ENCODE results near the gene SPATA9.

Gene SPATA9

GRCh38 chr5:95682891-95683290, at the start of gene SPATA9:
Gene SPATA9 (minus strand): TSS chr5:95682991. CDS start chr5:95682854, 137 bp downstream.
- no peak for TF ChIP-seq GATA2 (IDR thresholded peaks at IDR 0.05; ENCODE audit: low read depth, low read length)
- TF ChIP-seq GATA3 (IDR thresholded peaks at IDR 0.05; ENCODE audit: low read depth, low read length) = no peak

- TF ChIP-seq GATA3 (IDR thresholded peaks at IDR 0.05; ENCODE audit: low read depth, low read length) (no peak), GATA2 (IDR thresholded peaks at IDR 0.05; ENCODE audit: low read depth, low read length) (no peak)
Measured at GRCh38 chr5:95731571-95732554, 49.1 kb upstream of the SPATA9 start.

GRCh38 chr5:95730730-95731570, 48.2 kb upstream of the SPATA9 start, which contains the start of gene RHOBTB3:
Gene RHOBTB3 (plus strand): TSS chr5:95731336. CDS start chr5:95731683, 347 bp downstream.
- TF ChIP-seq GATA3 (IDR thresholded peaks at IDR 0.05; ENCODE audit: low read depth, low read length) = no peak
- peak; percentile 17; the same call in 1 of the 2 replicates for TF ChIP-seq GATA2 (IDR thresholded peaks at IDR 0.05; ENCODE audit: low read depth, low read length)

GRCh38 chr5:95730011-95730700, 47.4 kb upstream of the SPATA9 start:
- TF ChIP-seq GATA2 (IDR thresholded peaks at IDR 0.05; ENCODE audit: low read depth, low read length) = no peak
- TF ChIP-seq GATA3 (IDR thresholded peaks at IDR 0.05; ENCODE audit: low read depth, low read length) = no peak

GRCh38 chr5:95729115-95730010, 46.6 kb upstream of the SPATA9 start:
- TF ChIP-seq GATA2 (IDR thresholded peaks at IDR 0.05; ENCODE audit: low read depth, low read length) (no peak), GATA3 (IDR thresholded peaks at IDR 0.05; ENCODE audit: low read depth, low read length) (no peak)

- TF ChIP-seq GATA2 (IDR thresholded peaks at IDR 0.05; ENCODE audit: low read depth, low read length) (no peak), GATA3 (IDR thresholded peaks at IDR 0.05; ENCODE audit: low read depth, low read length) (no peak)
Measured at GRCh38 chr5:95728494-95729114, 45.8 kb upstream of the SPATA9 start.

- TF ChIP-seq GATA2 (IDR thresholded peaks at IDR 0.05; ENCODE audit: low read depth, low read length) (no peak), GATA3 (IDR thresholded peaks at IDR 0.05; ENCODE audit: low read depth, low read length) (no peak)
Measured at GRCh38 chr5:95727764-95728191, 45.0 kb upstream of the SPATA9 start.

GRCh38 chr5:95726811-95727763, 44.3 kb upstream of the SPATA9 start:
- no peak for TF ChIP-seq GATA3 (IDR thresholded peaks at IDR 0.05; ENCODE audit: low read depth, low read length)
- TF ChIP-seq GATA2 (IDR thresholded peaks at IDR 0.05; ENCODE audit: low read depth, low read length) = no peak

GRCh38 chr5:95725937-95726810, 43.4 kb upstream of the SPATA9 start:
- TF ChIP-seq GATA2 (IDR thresholded peaks at IDR 0.05; ENCODE audit: low read depth, low read length) (no peak), GATA3 (IDR thresholded peaks at IDR 0.05; ENCODE audit: low read depth, low read length) (no peak)

- no peak for TF ChIP-seq GATA2 (IDR thresholded peaks at IDR 0.05; ENCODE audit: low read depth, low read length)
- no peak for TF ChIP-seq GATA3 (IDR thresholded peaks at IDR 0.05; ENCODE audit: low read depth, low read length)
Measured at GRCh38 chr5:95725071-95725820, 42.5 kb upstream of the SPATA9 start.

Data from SH-SY5Y (cell line).